ENCODE results near the gene CELF4. TPM values are rescaled to one million over a fixed set of nuclear protein-coding genes. Genes with fewer than 3 reads are reported as not detected.

Gene CELF4
- total RNA-seq, 1 experiment from 2014 or later = not detected

DNA sequence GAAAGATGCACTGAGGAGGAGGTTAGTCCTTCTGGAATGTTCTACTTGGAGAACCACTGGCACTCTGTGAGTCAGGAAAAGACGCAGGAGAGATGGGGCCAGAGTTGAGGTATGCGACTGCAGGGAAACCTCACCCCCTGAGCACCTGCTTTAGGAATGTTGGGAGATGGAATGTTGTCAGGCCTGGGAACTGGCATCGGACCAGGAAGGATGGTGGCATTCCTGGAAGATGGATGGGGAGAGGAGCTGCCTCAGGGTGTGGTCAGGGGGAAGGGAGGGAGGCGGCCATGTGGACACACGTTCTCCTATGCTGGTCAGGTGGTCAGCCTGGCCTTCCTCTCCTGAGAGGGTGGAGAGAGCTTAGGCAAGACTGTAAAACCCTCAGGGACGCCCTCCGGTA lies 146.3 kb downstream of the CELF4 start:
- DNase-seq (ENCODE audit: low read depth) = peak; percentile 57
- in situ Hi-C loops (cut with HindIII; ENCODE audit: low pct_unique_long_range_greater_than_20kb, low sequenced_read_pairs) = no loop called here

DNA sequence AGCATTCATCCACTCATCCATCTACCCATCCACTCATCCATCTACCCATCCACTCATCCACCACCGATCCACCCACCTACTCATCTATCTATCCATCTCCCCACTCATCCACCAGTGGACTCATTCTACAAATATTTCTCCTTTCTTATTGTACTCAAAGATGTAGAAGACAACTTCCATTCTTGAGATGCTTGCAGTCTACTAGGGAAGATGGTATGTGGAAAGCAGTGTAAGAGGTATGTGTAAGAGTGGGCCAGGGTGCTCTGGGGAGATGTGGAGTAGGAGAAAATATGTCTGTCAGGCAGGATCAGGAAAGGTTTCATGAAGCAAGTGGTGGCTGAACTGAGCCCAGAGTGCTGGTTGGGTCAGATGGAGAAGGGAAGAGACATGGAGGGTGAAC lies 150.8 kb downstream of the CELF4 start:
- in situ Hi-C loops (cut with HindIII; ENCODE audit: low pct_unique_long_range_greater_than_20kb, low sequenced_read_pairs) = no loop called here
- DNase-seq (ENCODE audit: low read depth) = no peak

DNA sequence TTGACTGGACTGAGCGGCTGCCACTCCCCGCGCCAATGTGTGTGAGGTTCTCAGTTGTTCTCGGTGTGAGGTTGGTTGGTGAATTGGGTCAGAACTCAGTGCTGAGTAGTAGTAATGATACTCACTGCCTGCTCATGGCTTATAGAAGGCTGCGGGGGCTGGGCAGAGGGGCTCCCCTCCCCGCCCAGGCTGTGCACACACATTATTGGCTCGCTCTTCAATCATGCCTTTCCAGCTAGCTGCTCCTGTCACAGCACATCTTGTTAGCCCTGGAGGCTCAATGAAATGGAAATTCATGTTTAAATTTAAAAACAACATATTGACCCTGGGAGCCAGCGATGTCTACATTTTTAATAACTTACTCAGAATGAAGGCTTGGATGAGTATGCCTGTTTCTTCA lies 152.8 kb downstream of the CELF4 start:
- DNase-seq (ENCODE audit: low read depth) = no peak
- in situ Hi-C loops (cut with HindIII; ENCODE audit: low pct_unique_long_range_greater_than_20kb, low sequenced_read_pairs) = no loop called here

DNA sequence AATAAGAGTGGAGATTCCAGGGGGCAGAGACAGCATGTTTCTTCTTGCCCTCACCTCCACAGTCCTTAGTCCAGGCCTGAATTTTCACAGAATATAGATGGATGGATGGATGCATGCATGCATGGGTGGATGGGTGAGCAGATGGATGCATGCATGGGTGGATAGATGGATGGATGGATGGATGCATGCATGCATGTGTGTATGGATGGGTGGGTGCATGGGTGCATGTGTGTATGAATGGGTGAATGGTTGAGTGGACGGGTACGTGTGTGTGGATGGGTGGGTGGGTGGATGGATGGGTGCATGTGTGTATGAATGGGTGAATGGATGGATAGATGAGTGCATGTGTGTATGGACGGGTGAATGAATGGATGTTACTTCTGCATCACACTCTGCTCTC lies 153.3 kb downstream of the CELF4 start:
- in situ Hi-C loops (cut with HindIII; ENCODE audit: low pct_unique_long_range_greater_than_20kb, low sequenced_read_pairs) = no loop called here
- DNase-seq (ENCODE audit: low read depth) = no peak

DNA sequence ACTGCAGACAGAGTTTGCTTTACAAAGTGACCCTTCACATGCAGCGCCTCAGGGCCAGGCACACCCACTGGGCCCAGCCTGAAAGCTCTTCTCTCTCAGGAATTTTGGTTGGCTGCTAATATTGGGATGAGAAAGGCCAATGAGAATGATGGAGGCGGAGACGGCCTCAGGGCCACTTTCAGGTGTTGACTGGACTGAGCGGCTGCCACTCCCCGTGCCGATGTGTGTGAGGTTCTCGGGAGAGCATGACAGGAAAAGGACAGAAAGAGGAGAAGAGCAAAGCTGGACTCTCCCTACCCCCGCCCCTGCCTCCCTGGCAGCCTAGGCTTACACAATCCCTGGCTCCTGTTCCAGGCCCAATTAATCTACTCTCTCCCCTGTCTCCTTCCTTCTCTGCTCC lies 155.7 kb downstream of the CELF4 start:
- in situ Hi-C loops (cut with HindIII; ENCODE audit: low pct_unique_long_range_greater_than_20kb, low sequenced_read_pairs) = no loop called here
- no peak for DNase-seq (ENCODE audit: low read depth)

DNA sequence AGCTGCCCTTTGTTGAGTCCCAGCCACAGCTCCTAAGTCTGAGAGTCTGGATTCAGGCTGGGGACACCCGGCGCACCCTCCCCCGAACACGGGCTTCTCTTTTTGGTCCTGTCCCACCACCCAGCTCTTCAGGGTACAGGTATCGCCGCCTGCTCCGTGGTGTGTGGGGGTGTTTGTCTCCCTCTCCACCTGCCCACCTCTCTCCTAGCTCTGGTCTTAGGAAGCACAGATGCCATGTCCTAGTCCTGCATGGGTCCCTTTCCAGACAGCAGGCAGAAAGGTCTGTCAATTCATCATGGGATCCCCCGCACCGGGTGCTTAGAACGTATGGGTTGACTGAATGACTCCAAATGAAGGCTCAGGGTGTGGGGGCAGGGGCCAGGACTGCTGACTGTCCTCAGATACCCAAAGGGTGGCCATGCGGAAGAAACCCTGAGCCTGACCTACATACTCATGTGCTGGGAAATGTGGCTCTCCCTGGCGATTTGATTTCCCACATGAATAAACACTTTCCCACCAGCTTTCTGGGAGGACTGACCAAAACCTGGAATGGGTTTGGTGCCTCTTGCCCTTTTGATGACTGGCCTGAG lies 156.8 kb downstream of the CELF4 start:
- in situ Hi-C loops (cut with HindIII; ENCODE audit: low pct_unique_long_range_greater_than_20kb, low sequenced_read_pairs) = no loop called here
- no peak for DNase-seq (ENCODE audit: low read depth)

DNA sequence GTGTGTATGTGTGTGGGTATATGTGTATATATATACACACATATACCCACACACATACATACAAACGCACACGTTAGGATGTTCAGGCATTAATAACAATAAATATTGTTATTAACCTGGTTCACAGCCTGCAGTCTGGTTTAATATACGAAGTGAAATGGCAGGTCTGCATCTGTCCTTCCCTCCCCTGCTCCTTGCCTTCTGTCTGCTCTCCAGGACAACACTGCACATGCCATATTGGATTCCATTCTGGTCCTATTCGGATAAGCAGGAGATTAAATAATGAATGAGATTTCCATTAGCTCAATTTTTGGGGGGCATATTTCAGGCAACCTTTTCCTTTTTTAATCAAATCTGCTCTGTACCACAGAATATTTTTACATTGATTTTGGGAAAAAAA lies 158.0 kb downstream of the CELF4 start:
- no peak for DNase-seq (ENCODE audit: low read depth)
- in situ Hi-C loops (cut with HindIII; ENCODE audit: low pct_unique_long_range_greater_than_20kb, low sequenced_read_pairs) = no loop called here

DNA sequence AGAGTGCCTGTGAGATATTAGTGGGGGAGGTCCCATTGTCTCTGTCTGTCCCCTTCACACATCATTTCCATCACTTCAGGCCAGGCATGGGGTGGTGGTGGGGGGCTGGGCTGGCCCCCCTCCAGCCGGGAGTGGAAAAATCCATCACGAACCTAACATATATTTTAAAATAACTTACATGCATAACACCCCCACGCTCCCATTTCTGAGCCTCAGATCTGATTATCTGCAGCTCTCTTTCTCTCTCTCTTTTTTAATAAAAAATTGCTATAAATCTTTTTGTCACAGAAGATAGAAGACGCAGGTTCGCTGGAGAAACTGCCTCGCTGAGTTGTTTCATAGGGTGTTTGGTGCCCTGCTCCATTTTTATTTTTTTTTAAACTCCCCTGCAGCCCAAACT lies 159.8 kb downstream of the CELF4 start:
- in situ Hi-C loops (cut with HindIII; ENCODE audit: low pct_unique_long_range_greater_than_20kb, low sequenced_read_pairs) = no loop called here
- DNase-seq (ENCODE audit: low read depth) = no peak

DNA sequence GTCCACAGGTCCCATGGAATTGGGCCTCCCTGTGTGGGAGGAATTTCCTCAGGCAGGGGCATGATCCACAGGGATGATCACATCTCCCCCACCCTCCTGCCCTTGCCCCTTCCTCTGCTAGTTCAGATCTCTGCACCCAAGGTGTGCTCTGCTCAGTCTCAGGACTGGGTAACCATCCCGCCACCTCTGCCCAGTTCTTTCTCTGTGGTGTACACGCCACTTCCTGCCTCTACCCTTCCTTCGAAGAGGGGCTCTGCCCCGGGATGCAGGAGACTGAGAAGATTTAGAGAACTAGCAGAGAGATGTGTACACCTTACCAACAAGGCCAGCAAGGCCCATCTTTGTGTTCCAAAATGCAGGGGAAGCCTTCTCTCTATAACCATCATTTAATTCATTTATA lies 160.4 kb downstream of the CELF4 start:
- DNase-seq (ENCODE audit: low read depth) = no peak
- in situ Hi-C loops (cut with HindIII; ENCODE audit: low pct_unique_long_range_greater_than_20kb, low sequenced_read_pairs) = no loop called here

DNA sequence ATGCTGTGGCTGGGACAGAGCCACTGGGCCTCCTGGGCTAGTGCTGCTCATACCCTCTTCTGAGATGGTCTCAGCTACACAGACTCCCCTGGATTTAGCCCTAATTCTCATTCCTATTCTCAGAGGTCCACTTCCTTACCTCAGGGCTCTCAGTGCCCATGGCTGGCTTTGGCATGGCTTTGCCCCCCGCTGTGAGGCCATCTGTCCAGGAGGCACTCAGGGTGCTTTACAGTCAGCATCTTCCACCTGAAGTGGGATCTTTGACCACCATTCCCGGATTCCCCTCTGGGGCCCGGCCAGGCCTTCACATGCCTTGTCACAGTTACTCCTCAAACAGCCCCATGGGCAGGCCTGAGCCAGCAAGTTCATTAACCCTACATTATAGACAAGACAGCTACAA lies 161.8 kb downstream of the CELF4 start:
- in situ Hi-C loops (cut with HindIII; ENCODE audit: low pct_unique_long_range_greater_than_20kb, low sequenced_read_pairs) = no loop called here

DNA sequence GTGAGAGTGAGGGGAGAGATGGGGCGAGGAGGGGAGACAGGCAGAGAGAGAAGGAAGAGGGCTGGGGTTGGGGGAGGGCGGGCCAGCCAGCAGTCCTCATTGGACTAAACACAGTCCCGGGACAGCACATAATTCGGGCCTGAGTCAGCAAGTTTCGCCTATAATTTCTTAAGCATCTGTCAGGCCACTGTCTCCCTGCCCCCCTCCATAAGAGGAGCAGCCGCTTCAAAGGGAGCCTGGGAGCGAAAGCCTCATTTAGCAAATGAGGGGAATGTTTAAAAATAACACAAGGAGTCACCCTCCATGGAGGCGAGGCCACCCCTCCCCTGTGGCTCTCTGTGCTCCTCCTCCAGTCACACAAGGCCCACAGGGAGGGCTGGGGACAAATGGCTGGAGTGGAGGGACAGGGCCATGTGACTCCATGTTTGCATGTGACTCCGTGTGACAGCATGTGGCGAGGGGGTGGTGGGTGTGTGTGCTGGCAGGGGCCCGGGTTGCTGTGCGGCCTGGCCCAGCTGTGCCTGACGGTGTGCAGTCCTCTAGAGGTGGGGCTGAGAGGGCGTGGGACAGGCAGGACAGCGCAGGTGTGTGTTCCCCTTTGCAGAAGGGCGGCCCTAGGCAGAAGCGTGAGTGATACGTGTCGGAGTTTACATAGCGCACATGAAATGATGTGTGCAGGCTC lies 162.4 kb downstream of the CELF4 start:
- in situ Hi-C loops (cut with HindIII; ENCODE audit: low pct_unique_long_range_greater_than_20kb, low sequenced_read_pairs) = no loop called here
- peak; percentile 34 for DNase-seq (ENCODE audit: low read depth)

More for the DNA sequence above, 161.8 kb downstream of the CELF4 start:
- DNase-seq (ENCODE audit: low read depth) = no peak

DNA sequence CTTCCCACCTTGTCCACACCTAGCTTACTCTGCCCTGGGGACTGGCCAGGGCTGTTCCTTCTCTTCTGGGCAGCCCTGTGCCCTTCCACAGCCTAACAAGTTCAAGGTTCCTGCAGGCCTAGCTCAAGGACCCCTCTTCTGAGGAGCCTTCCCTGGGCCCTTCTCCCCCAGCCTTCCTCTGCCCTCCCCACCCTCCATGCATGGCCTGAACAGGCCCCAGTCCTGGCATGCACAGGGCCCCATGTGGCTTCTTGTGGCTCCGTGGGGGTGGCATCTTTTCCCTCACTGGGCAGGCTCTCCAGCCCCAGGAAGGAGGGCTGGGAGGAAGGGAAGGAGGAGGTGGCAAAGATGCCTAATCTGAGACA lies 162.9 kb downstream of the CELF4 start:
- in situ Hi-C loops (cut with HindIII; ENCODE audit: low pct_unique_long_range_greater_than_20kb, low sequenced_read_pairs) = no loop called here
- DNase-seq (ENCODE audit: low read depth) = no peak

DNA sequence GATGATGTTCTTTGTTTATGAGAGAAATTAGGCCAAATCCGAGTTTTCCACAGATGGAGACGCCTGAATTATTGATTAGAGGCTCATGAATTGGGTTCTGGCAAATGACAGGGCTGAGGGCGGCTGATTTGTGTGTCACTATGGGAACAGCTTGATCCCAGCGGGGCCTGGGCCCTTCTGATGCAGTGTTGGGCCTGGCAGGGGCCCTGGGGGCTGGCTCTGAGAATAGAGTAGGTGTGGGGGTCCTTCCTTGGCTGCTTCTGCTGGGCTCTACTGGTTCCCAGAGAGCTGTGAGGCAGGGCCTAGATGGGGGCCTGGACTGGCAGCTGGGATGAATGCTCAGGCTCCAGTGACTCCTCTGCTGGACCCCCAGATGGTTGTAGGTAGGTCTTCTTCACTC lies 164.8 kb downstream of the CELF4 start:
- DNase-seq (ENCODE audit: low read depth) = no peak
- in situ Hi-C loops (cut with HindIII; ENCODE audit: low pct_unique_long_range_greater_than_20kb, low sequenced_read_pairs) = no loop called here

DNA sequence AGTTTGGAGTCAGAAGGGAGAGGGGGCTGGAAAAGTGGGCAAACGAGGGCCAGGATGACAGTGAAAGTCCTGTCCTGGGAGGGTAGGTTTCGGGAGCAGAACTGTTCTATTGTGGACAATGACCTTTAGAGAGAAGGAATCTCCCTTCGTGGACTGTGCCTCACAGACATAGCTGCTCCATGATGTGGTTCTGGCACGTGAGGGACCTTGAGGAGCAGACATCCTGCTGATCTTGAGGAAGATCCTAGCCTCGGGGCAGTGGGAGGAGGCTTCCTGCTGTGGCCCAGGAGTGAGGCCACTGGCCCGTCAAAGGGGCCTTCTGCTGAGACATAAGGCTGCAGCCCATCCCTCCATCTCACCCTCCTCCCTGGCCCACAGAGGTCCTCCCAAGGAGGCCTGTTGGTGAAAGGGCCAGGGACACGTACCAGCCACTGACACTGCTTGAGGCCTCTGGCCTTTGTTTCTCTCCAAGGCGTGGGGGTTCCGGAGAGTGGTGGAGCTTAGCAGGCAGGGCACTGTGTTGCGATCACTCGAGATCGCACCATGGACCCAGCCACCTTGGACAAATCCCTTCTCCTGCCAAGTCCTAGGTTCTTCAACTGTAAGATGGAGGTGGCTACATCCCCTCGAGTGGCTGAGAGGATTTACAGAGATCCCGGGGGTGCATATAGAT lies 167.2 kb downstream of the CELF4 start:
- in situ Hi-C loops (cut with HindIII; ENCODE audit: low pct_unique_long_range_greater_than_20kb, low sequenced_read_pairs) = no loop called here
- DNase-seq (ENCODE audit: low read depth) = no peak

DNA sequence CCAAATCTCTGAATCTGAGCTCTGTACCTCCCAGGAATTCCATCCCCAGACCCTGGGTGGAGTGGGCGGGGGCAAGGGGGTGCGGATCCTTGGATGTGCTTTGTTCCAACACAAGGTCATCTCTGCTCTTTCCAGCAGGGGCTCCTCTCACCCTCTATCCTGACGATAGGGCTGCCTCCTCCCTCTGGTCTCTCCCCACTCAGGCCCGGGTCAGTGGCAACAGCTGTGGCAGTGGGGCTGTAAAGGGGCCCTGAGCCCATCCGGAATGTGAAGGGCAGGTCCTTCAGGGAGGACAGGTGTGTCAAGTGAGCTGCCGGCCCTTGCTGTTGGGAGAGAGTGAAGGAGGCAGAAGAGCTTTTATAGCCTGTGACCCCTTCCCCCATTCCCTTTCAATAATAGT lies 167.8 kb downstream of the CELF4 start:
- in situ Hi-C loops (cut with HindIII; ENCODE audit: low pct_unique_long_range_greater_than_20kb, low sequenced_read_pairs) = no loop called here
- DNase-seq (ENCODE audit: low read depth) = no peak

DNA sequence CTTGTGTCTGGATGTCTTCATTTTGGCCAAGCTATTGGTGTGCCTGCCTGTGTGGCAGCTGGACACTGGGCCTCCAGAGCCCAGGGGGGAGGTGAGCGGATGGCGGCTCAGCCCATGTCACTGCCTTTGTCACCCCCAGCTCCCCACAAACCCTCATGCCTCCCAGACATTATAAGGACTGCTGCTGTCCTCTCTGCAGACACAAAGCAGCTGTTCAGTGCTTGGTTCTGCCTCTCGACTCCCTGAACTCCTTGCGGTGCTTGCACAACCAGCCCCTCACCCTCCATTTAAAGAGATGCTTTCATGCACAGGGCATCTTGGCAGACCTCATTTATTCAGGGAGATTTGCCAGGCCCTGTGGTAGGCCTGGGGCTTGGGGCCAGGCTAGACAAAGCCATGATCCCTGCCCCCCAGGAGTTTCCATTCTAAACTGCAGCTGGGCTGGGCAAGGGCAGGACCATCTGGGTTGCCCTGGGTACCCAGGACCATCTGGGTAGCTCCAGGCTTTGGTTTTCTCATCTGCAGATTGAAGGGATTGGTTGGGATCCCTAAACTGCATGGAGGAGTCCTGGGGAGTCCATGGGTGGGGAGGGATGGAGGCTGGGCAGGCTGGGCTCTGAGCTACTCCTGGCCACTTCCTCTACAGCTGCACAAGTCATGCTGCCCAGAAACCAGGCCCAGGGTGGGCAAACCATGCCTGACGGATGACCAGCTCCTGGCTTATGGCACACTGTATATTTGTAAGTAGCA lies 168.5 kb downstream of the CELF4 start:
- DNase-seq (ENCODE audit: low read depth) = no peak
- in situ Hi-C loops (cut with HindIII; ENCODE audit: low pct_unique_long_range_greater_than_20kb, low sequenced_read_pairs) = no loop called here

DNA sequence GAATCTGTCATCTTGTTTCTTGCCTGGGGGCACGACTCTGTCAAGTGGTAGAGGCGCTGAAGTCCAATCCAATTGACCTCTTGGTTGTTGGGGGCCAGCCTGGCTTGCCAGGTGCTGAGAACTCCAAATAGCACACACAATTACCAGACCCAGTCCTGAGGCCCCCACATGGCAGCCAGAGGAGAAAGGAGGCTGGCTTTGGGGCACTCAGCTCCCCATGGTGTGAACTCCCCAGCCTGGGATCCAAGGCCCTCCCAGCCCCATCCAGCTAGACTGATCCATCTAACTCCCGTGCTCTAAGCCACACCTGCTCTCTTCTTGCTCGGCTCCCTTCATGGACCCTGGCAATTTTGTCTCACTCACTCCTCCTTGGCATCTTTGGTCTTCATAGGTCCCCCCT lies 170.0 kb downstream of the CELF4 start:
- DNase-seq (ENCODE audit: low read depth) = no peak
- in situ Hi-C loops (cut with HindIII; ENCODE audit: low pct_unique_long_range_greater_than_20kb, low sequenced_read_pairs) = no loop called here

DNA sequence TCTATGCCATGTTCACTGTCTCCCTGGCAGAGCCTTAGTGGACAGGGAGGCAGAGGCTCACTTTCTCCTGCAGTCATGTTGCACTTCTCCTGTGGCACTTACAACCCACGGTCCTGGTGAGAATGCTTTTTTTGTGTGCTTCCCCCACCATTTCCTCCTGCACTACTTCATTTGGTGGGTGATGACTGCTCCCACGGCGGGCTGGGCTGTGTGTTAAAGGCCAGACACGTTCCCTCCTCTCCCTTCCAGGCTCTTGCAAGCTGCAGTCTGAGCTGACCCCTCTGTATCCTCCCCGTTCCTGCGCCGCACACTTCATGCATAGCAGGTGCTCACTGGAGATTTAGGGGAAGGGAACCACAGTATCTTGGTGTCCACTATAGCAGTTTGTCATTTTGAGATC lies 170.5 kb downstream of the CELF4 start:
- in situ Hi-C loops (cut with HindIII; ENCODE audit: low pct_unique_long_range_greater_than_20kb, low sequenced_read_pairs) = no loop called here
- no peak for DNase-seq (ENCODE audit: low read depth)

DNA sequence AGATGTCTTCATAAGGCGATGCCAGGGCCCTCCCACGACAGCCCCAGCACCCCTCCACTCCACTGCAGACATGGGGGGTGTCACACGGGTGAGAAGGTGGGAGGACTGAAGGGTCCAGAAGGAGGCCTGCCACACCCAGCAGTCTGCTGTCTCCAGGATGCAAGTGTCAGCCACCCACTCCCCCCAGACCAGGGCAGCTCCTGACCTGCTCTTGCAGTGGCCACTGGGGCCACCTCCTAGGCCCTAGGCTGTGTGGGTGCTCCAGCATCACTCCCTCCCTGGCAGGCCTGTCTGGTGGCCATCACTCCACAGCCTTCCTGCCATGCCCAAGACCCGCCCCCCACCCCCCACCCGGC lies 171.0 kb downstream of the CELF4 start:
- DNase-seq (ENCODE audit: low read depth) = no peak
- in situ Hi-C loops (cut with HindIII; ENCODE audit: low pct_unique_long_range_greater_than_20kb, low sequenced_read_pairs) = no loop called here

Measured in Caki2 (cell line).